Stimulated activated CD8-positive, alpha-beta memory T cell treated with anti-CD3 and anti-CD28 coated beads, Interleukin-15, amount 100 ng/mL, for 4 hours (primary cell): ENCODE measurements around the gene SEPTIN5.
A peak's percentile ranks its signal among the peaks of the same experiment; 100 is the strongest.

Experiments used
- DNase-seq, 2 donors: peaks; one replicate each; pipeline ENCODE4 v3.0.0-alpha.2; 2020; ENCODE audit warnings: low read depth in 2 of 2

Gene SEPTIN5

DNA sequence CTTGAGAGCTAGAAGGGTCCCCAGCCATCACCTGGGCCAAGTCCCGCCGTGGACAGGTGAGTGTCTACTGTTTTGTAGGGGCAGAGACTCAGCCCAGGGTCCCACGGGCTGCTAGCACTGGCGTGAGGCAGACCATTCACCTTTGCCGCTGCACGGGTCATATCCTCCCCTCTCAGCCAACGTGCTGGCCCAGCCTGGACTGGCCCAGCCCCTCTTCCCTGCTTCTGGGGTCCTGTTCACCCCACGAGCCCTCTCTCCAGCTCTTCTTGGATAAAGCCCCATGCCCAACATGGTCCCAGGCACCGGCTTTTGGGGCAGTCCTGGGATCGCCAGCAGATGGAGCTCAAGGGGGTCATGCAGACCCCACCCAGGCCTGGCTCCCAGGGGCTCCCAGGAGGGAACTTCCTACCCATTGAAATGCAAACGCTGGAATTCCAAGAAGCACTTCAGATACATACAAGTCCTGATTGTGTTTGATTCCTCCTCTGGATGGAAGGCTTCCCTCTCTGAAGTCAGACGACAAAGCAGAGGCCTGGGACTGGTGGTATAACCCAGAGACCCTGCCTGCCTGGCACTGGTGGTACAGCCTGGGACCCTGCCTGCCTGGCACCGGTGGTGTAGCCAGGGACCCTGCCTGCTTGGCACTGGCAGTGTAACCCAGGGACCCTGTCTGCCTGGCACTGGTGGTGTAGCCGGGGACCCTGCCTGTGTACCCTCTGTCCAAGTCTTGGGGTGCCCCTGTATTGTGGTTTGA is 8.9 kb upstream of the SEPTIN5 start:
- no peak for DNase-seq

GRCh38 chr22:19706661-19707151 is 7.6 kb upstream of the SEPTIN5 start:
- DNase-seq = no peak

GRCh38 chr22:19707347-19708290 is 6.7 kb upstream of the SEPTIN5 start:
- no peak for DNase-seq

DNA sequence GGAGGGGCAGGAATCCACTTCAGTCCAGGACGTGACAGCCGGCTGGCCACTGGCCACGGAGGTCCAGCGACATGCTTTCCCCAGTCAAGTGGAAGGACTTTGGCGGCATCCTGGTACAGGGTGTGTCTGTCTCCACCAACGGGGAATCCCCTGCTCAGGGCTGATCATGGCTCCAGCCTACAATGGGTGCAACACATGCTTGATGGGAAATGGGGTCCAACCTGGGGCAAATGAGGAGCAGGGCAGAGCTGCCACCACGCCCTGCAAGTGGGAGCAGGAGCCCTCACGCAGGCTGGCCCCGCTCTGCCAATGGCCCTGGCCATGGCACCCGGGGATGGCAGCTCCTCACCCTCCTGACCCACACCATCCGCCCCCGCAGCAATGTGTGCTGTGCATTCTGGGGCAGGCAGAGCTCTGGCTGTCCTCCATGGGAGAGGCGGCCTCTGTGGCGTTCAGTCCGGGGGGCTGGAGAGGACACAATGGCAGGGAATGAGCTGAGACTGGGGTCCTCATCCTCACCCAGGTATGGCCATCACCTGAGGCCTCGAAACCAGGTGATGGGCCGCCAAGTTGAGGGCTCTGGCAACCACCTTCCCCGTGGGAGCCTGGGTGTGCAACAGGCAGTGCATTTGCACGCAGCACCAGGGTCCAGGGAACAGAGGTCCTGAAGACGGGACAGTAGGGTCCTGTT is 5.8 kb upstream of the SEPTIN5 start:
- no peak for DNase-seq

DNA sequence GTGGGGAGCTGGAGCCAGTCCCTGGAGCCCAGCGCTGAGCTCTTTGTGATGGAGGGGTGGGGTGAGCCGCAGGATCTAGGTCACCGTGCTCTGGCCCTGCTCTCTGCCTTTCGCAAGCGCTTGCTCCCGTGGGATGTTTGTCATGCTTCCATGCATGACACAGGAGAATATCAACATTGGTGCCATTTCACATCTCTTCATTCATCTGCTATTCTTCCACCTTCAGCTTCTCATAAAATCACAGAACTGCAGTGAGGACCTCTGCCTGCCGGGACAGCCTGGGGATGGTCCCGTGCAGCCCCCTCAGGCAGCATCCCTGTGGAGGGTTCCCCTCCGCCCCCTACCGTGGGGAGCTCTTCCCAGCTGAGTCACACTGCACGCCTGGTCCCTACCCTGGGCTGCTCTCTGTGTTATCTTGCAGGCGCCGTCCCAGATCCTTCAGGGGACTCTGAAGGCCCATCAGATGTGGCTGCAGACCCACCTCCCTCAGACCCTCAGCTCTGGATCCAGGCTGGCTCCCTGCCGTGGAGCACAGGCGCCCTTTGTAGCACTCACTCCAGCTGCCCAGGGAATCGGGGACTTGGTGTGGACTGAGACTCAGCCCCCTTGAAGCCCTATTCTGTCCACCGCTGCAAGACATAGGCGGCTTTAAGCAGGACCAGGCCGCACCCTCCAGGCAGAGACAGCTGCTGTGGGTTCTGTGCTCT is 5.1 kb upstream of the SEPTIN5 start:
- no peak for DNase-seq

GRCh38 chr22:19710020-19710768 is 4.1 kb upstream of the SEPTIN5 start:
- no peak for DNase-seq

GRCh38 chr22:19710769-19711106 is 3.6 kb upstream of the SEPTIN5 start:
- DNase-seq = no peak

GRCh38 chr22:19713245-19713644 is 1.1 kb upstream of the SEPTIN5 start:
- no peak for DNase-seq

DNA sequence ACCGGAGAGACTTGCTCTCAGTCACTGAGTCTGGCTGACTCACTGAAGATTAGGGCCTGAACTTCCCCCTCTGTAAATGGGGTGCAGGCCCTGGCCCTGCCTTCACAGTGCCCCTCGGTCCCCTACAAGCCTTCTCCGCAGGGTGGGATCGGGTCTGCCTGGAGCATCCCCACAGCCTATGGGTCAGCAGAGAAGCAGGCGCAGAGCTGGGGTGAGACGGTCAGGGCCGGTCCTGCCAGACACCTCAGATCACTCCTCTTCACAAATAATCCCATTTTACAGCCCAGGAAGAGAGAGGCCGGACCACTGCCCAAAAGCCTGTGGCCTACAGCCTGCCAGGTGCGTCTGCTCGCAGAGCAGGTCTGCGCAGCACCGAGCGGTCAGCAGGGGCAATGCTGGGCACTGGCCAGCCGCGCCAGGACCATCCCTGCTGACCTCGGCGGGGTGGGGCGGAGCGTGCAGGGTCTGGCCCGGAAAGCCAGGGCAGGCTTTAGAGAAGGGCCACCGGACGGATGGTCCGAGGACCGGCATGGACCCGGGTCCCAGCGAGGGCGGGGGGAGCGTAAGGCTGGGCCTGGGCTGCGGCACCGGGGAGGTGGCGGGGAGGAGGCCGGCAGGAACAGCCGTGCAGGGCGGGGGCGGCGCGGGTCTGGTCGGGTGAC is 522 bp upstream of the SEPTIN5 start:
- no peak for DNase-seq

GRCh38 chr22:19715188-19715930 is 1.1 kb downstream of the SEPTIN5 start:
- no peak for DNase-seq

GRCh38 chr22:19716041-19716828 is 1.9 kb downstream of the SEPTIN5 start:
- DNase-seq = no peak

DNA sequence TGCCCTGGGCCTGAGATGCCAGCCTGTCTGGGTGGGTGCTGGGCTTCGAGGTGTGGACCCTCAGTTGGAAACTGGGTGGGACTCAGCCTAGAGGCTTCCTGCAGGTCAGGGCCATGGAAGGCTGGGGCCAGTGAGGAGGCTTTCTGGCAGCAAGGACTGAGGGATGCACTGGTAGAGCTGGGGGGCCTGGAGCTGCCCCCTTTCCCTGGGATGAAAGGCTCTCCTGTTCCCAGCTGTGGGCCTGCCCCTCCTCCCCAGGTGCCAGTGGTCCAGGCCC is 2.5 kb downstream of the SEPTIN5 start:
- DNase-seq = no peak

- no peak for DNase-seq
Observed at GRCh38 chr22:19717181-19717580, 2.9 kb downstream of the SEPTIN5 start.

DNA sequence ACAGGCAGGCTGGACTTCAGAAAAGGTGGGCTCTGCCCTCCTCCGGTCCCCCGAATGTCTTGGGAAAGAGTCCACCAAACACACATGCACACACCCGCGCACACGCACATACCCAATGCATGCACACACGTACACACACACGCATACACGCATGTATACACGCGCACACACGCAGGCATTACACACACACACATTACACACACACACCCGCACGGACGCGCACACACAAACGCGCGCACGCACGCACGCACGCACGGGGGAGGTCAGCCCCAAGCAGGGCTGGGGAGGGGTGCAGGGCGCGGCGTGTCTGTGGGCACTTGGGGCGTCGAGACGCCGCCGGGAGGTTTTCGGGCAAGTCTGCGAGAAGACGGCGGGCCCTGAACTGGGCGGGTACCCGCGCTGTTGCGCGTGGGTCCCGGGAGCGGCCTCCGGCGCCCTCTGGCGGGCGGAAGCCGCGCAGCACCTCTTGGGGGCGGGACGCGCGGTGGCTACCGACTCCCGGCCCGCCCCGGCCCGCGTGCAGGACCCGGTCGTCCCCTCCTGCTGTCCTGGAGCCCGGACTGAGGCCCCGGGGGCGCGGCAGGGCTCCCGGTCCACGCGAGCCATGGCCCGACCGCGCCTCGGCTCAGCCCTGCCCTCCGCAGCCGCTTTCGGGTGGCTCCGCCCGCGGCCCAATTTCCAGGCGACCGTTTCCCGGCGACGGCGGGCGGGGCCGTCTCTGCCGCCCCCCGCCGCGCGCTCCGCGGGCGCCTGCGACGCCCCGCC is 3.6 kb downstream of the SEPTIN5 start:
- DNase-seq = peak; percentile 44 to 60

DNA sequence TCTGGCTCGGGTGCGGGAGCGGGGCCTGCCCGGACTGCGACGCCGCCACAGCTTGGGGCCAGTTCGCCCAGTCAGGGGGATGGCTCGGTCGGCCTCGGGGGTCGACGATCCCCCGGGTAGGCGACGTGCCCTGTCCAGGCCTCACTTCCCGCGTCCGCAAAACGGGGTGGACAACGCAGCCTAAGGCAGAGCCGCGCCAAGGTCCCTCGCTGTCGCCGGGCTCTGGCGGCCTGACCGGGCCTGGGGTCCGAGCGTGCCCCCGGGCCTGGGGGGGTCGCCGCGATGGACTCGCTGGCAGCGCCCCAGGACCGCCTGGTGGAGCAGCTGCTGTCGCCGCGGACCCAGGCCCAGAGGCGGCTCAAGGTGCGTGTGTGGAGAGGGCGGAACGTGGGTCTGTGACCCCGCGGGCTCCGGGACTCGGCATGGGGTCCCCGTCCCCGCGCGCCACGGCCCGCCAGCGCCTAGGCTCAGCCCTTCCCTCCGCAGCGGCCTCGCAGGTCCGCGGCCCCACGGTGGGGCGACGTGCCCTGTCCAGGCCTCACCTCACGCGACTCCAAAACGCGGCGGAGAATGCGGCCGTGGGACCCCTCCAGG is 4.2 kb downstream of the SEPTIN5 start:
- no peak for DNase-seq

DNA sequence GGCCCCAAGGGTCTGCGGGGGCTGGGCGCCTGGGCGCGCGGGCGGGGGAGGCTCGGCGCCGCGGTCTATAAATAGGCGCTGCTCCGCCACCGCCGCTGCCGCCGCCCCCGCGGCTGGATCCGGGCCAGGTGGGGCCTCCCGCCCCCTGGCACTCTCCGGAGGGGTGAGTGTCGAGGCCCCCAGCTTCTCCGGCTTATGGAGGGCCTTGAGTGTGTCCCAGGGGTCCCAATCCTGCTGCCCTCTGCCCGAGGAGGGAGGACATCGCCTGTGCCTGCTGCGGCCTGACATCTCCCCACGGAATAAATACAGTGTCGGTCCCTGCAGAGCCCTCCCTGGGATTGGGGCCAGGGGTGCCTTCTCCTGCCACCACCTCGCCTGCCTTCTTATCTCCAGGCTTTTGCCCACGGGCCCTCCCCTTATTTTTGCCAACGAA is 4.8 kb downstream of the SEPTIN5 start:
- DNase-seq = peak; percentile 25 to 53

- no peak for DNase-seq
Observed at GRCh38 chr22:19719488-19720021, 5.3 kb downstream of the SEPTIN5 start.
